ENCODE measurements around the gene CTNNA1.
"Not testable (repeated sequence)": the region's sequence is repeated elsewhere in the genome, so short reads cannot be mapped to it uniquely, and the experiment has no call there.

Gene CTNNA1

GRCh38 chr5:138757061-138757776 is 4.0 kb downstream of the CTNNA1 start:
- H3K4me3 Mint-ChIP-seq, result no peak overlapping the region
- peaks cover 7% of the 10 kb centered on the region for H3K9me3 Mint-ChIP-seq
- peaks cover 31% of the 10 kb centered on the region for H3K4me1 Mint-ChIP-seq (ENCODE audit: low read depth)
- no peak overlapping the region for H3K27ac Mint-ChIP-seq
- peaks cover 32% of the 10 kb centered on the region for H3K36me3 Mint-ChIP-seq (ENCODE audit: low read depth)
- peaks cover 32% of the 10 kb centered on the region for H3K27me3 Mint-ChIP-seq (ENCODE audit: low read depth)

GRCh38 chr5:138760448-138761110 is 7.4 kb downstream of the CTNNA1 start:
- H3K4me3 Mint-ChIP-seq, result no peak overlapping the region

GRCh38 chr5:138761115-138761514 is 7.9 kb downstream of the CTNNA1 start:
- Mint-ChIP-seq H3K4me1 (ENCODE audit: low read depth) (peaks cover 23% of the 10 kb centered on the region), H3K4me3 (peak overlapping the region; percentile 22), H3K27me3 (ENCODE audit: low read depth) (peaks cover 12% of the 10 kb centered on the region), H3K36me3 (ENCODE audit: low read depth) (peaks cover 30% of the 10 kb centered on the region)
- not testable (repeated sequence) for H3K9me3 Mint-ChIP-seq, H3K27ac Mint-ChIP-seq

More at GRCh38 chr5:138760448-138761110, 7.4 kb downstream of the CTNNA1 start:
- Mint-ChIP-seq H3K27me3 (ENCODE audit: low read depth) (peaks cover 11% of the 10 kb centered on the region), H3K27ac (no peak overlapping the region), H3K4me1 (ENCODE audit: low read depth) (peaks cover 23% of the 10 kb centered on the region), H3K9me3 (peaks cover 7% of the 10 kb centered on the region), H3K36me3 (ENCODE audit: low read depth) (peaks cover 30% of the 10 kb centered on the region)

GRCh38 chr5:138761670-138762069 is 8.4 kb downstream of the CTNNA1 start:
- H3K36me3 Mint-ChIP-seq (ENCODE audit: low read depth), result peaks cover 25% of the 10 kb centered on the region
- H3K27ac Mint-ChIP-seq, H3K9me3 Mint-ChIP-seq: not testable (repeated sequence)
- peaks cover 19% of the 10 kb centered on the region for H3K4me1 Mint-ChIP-seq (ENCODE audit: low read depth)
- peaks cover 12% of the 10 kb centered on the region for H3K27me3 Mint-ChIP-seq (ENCODE audit: low read depth)
- peak overlapping the region; percentile 21 for H3K4me3 Mint-ChIP-seq

GRCh38 chr5:138762110-138762509 is 8.9 kb downstream of the CTNNA1 start:
- H3K4me1 Mint-ChIP-seq (ENCODE audit: low read depth), result peaks cover 19% of the 10 kb centered on the region
- H3K27ac Mint-ChIP-seq, result no peak overlapping the region
- peaks cover 7% of the 10 kb centered on the region for H3K9me3 Mint-ChIP-seq
- H3K36me3 Mint-ChIP-seq (ENCODE audit: low read depth), result peaks cover 23% of the 10 kb centered on the region
- peaks cover 8% of the 10 kb centered on the region for H3K27me3 Mint-ChIP-seq (ENCODE audit: low read depth)
- no peak overlapping the region for H3K4me3 Mint-ChIP-seq

GRCh38 chr5:138763037-138763778 is 10.0 kb downstream of the CTNNA1 start:
- Mint-ChIP-seq H3K9me3 (peaks cover 4% of the 10 kb centered on the region), H3K27me3 (ENCODE audit: low read depth) (peaks cover 7% of the 10 kb centered on the region), H3K36me3 (ENCODE audit: low read depth) (peaks cover 19% of the 10 kb centered on the region), H3K4me1 (ENCODE audit: low read depth) (peaks cover 16% of the 10 kb centered on the region), H3K4me3 (no peak overlapping the region), H3K27ac (no peak overlapping the region)

GRCh38 chr5:138770291-138770690 is 17.1 kb downstream of the CTNNA1 start:
- H3K36me3 Mint-ChIP-seq (ENCODE audit: low read depth), result peaks cover 2% of the 10 kb centered on the region
- H3K4me1 Mint-ChIP-seq (ENCODE audit: low read depth), result no peaks in the 10 kb centered on the region
- no peak overlapping the region for H3K4me3 Mint-ChIP-seq
- no peaks in the 10 kb centered on the region for H3K9me3 Mint-ChIP-seq
- H3K27ac Mint-ChIP-seq, result no peak overlapping the region
- H3K27me3 Mint-ChIP-seq (ENCODE audit: low read depth), result peaks cover 17% of the 10 kb centered on the region

GRCh38 chr5:138770977-138771376 is 17.8 kb downstream of the CTNNA1 start:
- H3K4me1 Mint-ChIP-seq (ENCODE audit: low read depth), result no peaks in the 10 kb centered on the region
- H3K27me3 Mint-ChIP-seq (ENCODE audit: low read depth), result peaks cover 17% of the 10 kb centered on the region
- no peaks in the 10 kb centered on the region for H3K9me3 Mint-ChIP-seq
- H3K36me3 Mint-ChIP-seq (ENCODE audit: low read depth), result peaks cover 2% of the 10 kb centered on the region
- no peak overlapping the region for H3K4me3 Mint-ChIP-seq
- no peak overlapping the region for H3K27ac Mint-ChIP-seq

- Mint-ChIP-seq H3K4me3 (no peak overlapping the region), H3K36me3 (ENCODE audit: low read depth) (peaks cover 3% of the 10 kb centered on the region)
These were observed 19.9 kb downstream of the CTNNA1 start for GRCh38 chr5:138772986-138773594.

GRCh38 chr5:138773624-138774023 is 20.4 kb downstream of the CTNNA1 start:
- not testable (repeated sequence) for H3K9me3 Mint-ChIP-seq; H3K36me3 Mint-ChIP-seq (ENCODE audit: low read depth)
- peaks cover 11% of the 10 kb centered on the region for H3K27me3 Mint-ChIP-seq (ENCODE audit: low read depth)

More at GRCh38 chr5:138772986-138773594, 19.9 kb downstream of the CTNNA1 start:
- H3K9me3 Mint-ChIP-seq, result no peaks in the 10 kb centered on the region
- no peaks in the 10 kb centered on the region for H3K4me1 Mint-ChIP-seq (ENCODE audit: low read depth)
- no peak overlapping the region for H3K27ac Mint-ChIP-seq
- H3K27me3 Mint-ChIP-seq (ENCODE audit: low read depth), result peaks cover 11% of the 10 kb centered on the region

GRCh38 chr5:138775034-138775433 is 21.8 kb downstream of the CTNNA1 start:
- Mint-ChIP-seq H3K4me1 (ENCODE audit: low read depth) (no peaks in the 10 kb centered on the region), H3K36me3 (ENCODE audit: low read depth) (peaks cover 5% of the 10 kb centered on the region), H3K9me3 (no peaks in the 10 kb centered on the region), H3K27ac (no peak overlapping the region), H3K4me3 (no peak overlapping the region), H3K27me3 (ENCODE audit: low read depth) (peaks cover 11% of the 10 kb centered on the region)

More at GRCh38 chr5:138773624-138774023, 20.4 kb downstream of the CTNNA1 start:
- not testable (repeated sequence) for H3K4me1 Mint-ChIP-seq (ENCODE audit: low read depth); H3K4me3 Mint-ChIP-seq; H3K27ac Mint-ChIP-seq

- peaks cover 1% of the 10 kb centered on the region for H3K27me3 Mint-ChIP-seq (ENCODE audit: low read depth)
- no peaks in the 10 kb centered on the region for H3K4me1 Mint-ChIP-seq (ENCODE audit: low read depth)
- H3K36me3 Mint-ChIP-seq (ENCODE audit: low read depth), result peaks cover 4% of the 10 kb centered on the region
- H3K9me3 Mint-ChIP-seq, result no peaks in the 10 kb centered on the region
- H3K27ac Mint-ChIP-seq, result no peak overlapping the region
- H3K4me3 Mint-ChIP-seq, result no peak overlapping the region
These were observed 25.0 kb downstream of the CTNNA1 start for GRCh38 chr5:138778234-138778633.

- Mint-ChIP-seq H3K36me3 (ENCODE audit: low read depth) (no peaks in the 10 kb centered on the region), H3K4me1 (ENCODE audit: low read depth) (no peaks in the 10 kb centered on the region), H3K27ac (no peak overlapping the region), H3K27me3 (ENCODE audit: low read depth) (peaks cover 5% of the 10 kb centered on the region), H3K9me3 (no peaks in the 10 kb centered on the region), H3K4me3 (no peak overlapping the region)
These were observed 30.8 kb downstream of the CTNNA1 start for GRCh38 chr5:138783976-138784375.

GRCh38 chr5:138784590-138784989 is 31.4 kb downstream of the CTNNA1 start:
- H3K9me3 Mint-ChIP-seq, result no peaks in the 10 kb centered on the region
- peaks cover 7% of the 10 kb centered on the region for H3K27me3 Mint-ChIP-seq (ENCODE audit: low read depth)
- H3K4me1 Mint-ChIP-seq (ENCODE audit: low read depth), result no peaks in the 10 kb centered on the region
- no peak overlapping the region for H3K4me3 Mint-ChIP-seq
- H3K27ac Mint-ChIP-seq, result no peak overlapping the region
- H3K36me3 Mint-ChIP-seq (ENCODE audit: low read depth), result no peaks in the 10 kb centered on the region

All from T-helper 1 cell treated with Interleukin-12 subunit alpha and Interleukin-12 subunit beta and Interleukin-4 antibody, amounts not matched to agents 30 μg/mL and 1 μg/mL, for 36 hours (primary cell).